ENCODE measurements around the gene ALDH6A1.

Gene ALDH6A1

DNA sequence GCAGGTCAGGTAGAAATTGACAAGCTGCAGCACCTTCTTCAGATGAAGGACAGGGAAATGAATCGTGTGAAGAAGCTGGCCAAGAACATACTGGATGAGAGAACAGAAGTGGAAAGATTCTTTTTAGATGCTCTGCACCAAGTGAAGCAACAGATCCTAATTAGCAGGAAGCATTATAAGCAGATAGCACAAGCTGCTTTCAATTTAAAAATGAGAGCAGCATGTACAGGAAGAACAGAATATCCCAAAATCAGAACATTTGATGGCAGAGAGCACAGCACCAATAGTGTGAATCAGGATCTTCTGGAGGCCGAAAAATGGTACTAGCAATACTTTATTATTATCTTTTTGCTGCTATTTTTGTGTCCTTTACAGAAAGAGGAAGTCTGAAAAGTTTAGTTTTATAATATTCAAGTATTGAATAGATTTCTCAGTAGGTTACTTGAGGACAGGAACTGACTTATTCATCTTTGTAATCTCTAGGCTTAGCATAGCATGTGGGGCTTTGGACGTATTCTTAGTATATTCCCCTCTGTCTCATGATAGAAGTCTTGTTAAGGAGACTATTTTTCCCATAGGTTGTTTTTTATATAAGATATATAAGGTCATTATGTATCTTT, 34.3 kb downstream of the ALDH6A1 start:
- no peak for DNase-seq (ENCODE audit: low read depth in 1 of 2, low spot score in 1 of 2)

- DNase-seq (ENCODE audit: low read depth in 1 of 2, low spot score in 1 of 2), result no peak
These were observed 36.0 kb downstream of the ALDH6A1 start for GRCh38 chr14:74048281-74048680.

DNA sequence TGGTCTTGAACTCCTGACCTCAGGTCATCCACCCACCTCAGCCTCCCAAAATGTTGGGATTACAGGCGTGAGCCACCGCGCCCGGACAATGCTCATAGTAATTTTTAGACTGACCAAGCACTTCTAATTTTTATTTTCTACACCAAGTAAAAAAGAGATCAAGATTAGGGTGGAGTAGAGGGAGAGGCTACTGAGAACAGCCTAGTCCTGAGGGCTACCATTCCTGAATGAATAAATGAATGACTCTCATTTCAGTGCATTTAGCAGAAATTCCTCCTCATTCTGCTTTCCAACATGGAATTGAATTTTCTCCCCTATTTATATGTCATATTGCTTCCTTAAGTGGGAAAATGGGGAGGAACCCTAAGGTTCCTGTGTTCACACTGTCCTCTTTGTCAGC, 38.7 kb downstream of the ALDH6A1 start:
- no peak for DNase-seq (ENCODE audit: low read depth in 1 of 2, low spot score in 1 of 2)

DNA sequence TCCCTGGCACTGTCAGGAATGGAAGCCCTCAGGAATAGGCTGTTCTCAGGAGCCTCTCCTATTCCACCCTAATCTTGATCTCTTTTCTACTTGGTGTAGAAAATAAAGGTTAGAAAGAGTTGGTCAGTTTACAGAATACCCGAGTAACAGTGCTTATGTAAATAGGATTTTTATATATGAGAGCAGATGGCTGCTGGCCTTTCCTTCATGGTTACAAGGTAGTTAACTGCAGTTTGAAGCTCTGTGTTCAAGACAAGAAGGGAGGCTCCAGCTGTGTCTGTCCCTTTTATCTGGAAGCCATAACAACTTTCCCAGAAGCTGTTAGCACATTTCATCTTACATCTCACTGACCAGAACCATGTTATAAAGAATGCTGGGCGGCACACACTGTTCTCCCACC, 42.0 kb downstream of the ALDH6A1 start:
- DNase-seq (ENCODE audit: low read depth in 1 of 2, low spot score in 1 of 2), result no peak

- DNase-seq (ENCODE audit: low read depth in 1 of 2, low spot score in 1 of 2), result no peak
These were observed 46.0 kb downstream of the ALDH6A1 start for GRCh38 chr14:74038020-74038859.

GRCh38 chr14:74035556-74035955, 48.7 kb downstream of the ALDH6A1 start:
- no peak for DNase-seq (ENCODE audit: low read depth in 1 of 2, low spot score in 1 of 2)

DNA sequence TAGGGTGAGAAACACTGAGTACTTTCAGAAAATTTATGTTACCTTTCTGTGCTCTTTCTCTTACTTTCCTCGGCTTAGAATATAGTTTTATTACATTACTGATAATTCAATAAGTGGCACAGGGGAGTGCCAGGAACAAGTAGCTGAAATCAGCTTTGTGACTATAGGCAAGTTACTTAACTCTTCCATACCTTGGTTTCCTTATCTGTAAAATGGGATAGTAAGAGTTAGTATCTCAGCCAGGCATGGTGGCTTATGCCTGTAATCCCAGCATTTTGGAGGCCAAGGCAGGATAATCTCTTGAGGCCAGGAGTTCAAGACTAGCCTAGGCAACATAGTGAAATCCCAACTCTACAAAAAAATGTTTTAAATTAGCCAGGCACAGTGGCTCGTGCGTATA, 49.7 kb downstream of the ALDH6A1 start:
- no peak for DNase-seq (ENCODE audit: low read depth in 1 of 2, low spot score in 1 of 2)

DNA sequence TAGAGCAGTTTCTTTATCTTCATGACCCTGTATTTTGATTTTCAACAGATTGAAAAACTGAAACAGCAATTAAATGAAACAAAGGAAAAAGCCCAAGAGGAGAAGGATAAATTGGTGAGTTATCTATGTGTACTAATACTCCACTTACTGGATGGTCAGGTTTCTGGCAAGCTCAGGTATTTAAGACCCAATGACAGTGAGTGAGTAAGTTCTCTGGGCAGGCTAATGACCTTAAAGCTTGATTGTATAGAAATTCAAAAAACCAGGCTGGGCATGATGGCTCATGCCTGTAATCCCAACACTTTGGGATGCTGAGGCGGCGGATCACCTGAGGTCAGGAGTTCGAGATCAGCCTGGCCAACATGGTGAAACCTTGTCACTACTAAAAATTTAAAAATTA, 55.1 kb downstream of the ALDH6A1 start:
- DNase-seq (ENCODE audit: low read depth in 1 of 2, low spot score in 1 of 2), result no peak

GRCh38 chr14:74022346-74022745, 61.9 kb downstream of the ALDH6A1 start:
- DNase-seq (ENCODE audit: low read depth in 1 of 2, low spot score in 1 of 2), result no peak

- DNase-seq (ENCODE audit: low read depth in 1 of 2, low spot score in 1 of 2), result no peak
These were observed 64.7 kb downstream of the ALDH6A1 start for GRCh38 chr14:74019408-74020137.

- peak; percentile 69 to 81 for DNase-seq (ENCODE audit: low read depth in 1 of 2, low spot score in 1 of 2)
These were observed 65.5 kb downstream of the ALDH6A1 start, which contains the start of the genes BBOF1 and ENTPD5 for GRCh38 chr14:74018586-74019407. TSS of gene BBOF1 (plus strand) at chr14:74019349. CDS start at chr14:74019479, 130 bp downstream. TSS of gene ENTPD5 (minus strand) at chr14:74019288. CDS start at chr14:73988102, 31,186 bp downstream.

DNA sequence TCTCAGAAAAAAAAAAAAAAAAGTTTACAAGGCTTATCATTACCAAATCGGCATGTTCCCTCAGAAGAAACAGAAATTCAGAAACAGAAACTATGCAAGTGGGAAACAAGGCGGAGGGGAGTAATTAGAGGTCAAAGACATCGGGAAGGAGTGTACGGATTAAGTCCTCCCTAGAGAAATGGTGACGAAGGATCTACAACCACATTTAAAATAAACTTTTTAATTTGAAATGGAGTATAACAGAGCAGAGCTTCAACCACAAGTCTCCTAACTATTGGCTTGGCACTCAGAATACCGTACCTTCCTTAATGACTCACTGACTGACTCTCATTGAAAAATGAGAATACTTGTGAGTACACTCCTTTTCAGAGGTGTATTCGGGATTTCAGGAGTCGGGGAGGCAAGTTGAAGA, 66.1 kb downstream of the ALDH6A1 start:
- DNase-seq (ENCODE audit: low read depth in 1 of 2, low spot score in 1 of 2), result no peak

- no peak for DNase-seq (ENCODE audit: low read depth in 1 of 2, low spot score in 1 of 2)
These were observed 68.3 kb downstream of the ALDH6A1 start for GRCh38 chr14:74015963-74016362.

- DNase-seq (ENCODE audit: low read depth in 1 of 2, low spot score in 1 of 2), result no peak
These were observed 69.1 kb downstream of the ALDH6A1 start for GRCh38 chr14:74015176-74015575.

GRCh38 chr14:74014299-74014698, 70.0 kb downstream of the ALDH6A1 start:
- DNase-seq (ENCODE audit: low read depth in 1 of 2, low spot score in 1 of 2), result no peak

- no peak for DNase-seq (ENCODE audit: low read depth in 1 of 2, low spot score in 1 of 2)
These were observed 75.3 kb downstream of the ALDH6A1 start for GRCh38 chr14:74008843-74009499.
